GM18858 (cell line): ENCODE data around the gene FBXW11.

Experiments
- ATAC-seq: cut with Tn5 transposase; IDR thresholded peaks from one replicate; pipeline ENCODE4 v1.9.1; 2021; ENCODE audit not compliant: unreplicated experiment

The FBXW11 gene

GRCh38 chr5:171847026-171847425 is 159.4 kb downstream of the FBXW11 start:
- ATAC-seq, result no peak

- no peak for ATAC-seq
These were observed 160.1 kb downstream of the FBXW11 start for GRCh38 chr5:171846323-171846722.

- no peak for ATAC-seq
These were observed 160.6 kb downstream of the FBXW11 start for GRCh38 chr5:171845857-171846256.

GRCh38 chr5:171845040-171845630 is 161.3 kb downstream of the FBXW11 start:
- ATAC-seq, result no peak

GRCh38 chr5:171842777-171843328 is 163.6 kb downstream of the FBXW11 start:
- no peak for ATAC-seq

GRCh38 chr5:171841984-171842776 is 164.3 kb downstream of the FBXW11 start:
- ATAC-seq, result no peak

GRCh38 chr5:171840711-171841522 is 165.5 kb downstream of the FBXW11 start:
- no peak for ATAC-seq

- ATAC-seq, result no peak
These were observed 166.4 kb downstream of the FBXW11 start for GRCh38 chr5:171840066-171840465.

GRCh38 chr5:171839112-171839511 is 167.3 kb downstream of the FBXW11 start:
- no peak for ATAC-seq

- ATAC-seq, result no peak
These were observed 168.4 kb downstream of the FBXW11 start for GRCh38 chr5:171838066-171838465.

GRCh38 chr5:171837522-171837921 is 168.9 kb downstream of the FBXW11 start:
- ATAC-seq, result no peak

- ATAC-seq, result no peak
These were observed 171.4 kb downstream of the FBXW11 start for GRCh38 chr5:171835066-171835465.

GRCh38 chr5:171834461-171834860 is 172.0 kb downstream of the FBXW11 start:
- ATAC-seq, result no peak

GRCh38 chr5:171832775-171833174 is 173.7 kb downstream of the FBXW11 start:
- ATAC-seq, result no peak

- ATAC-seq, result no peak
These were observed 175.8 kb downstream of the FBXW11 start for GRCh38 chr5:171830686-171831085.

- ATAC-seq, result no peak
These were observed 179.3 kb downstream of the FBXW11 start for GRCh38 chr5:171827162-171827561.

- no peak for ATAC-seq
These were observed 180.3 kb downstream of the FBXW11 start for GRCh38 chr5:171826132-171826531.

- no peak for ATAC-seq
These were observed 181.4 kb downstream of the FBXW11 start for GRCh38 chr5:171825051-171825450.

GRCh38 chr5:171823269-171823668 is 183.2 kb downstream of the FBXW11 start:
- no peak for ATAC-seq

GRCh38 chr5:171821286-171821685 is 185.2 kb downstream of the FBXW11 start:
- no peak for ATAC-seq

- ATAC-seq, result no peak
These were observed 185.9 kb downstream of the FBXW11 start for GRCh38 chr5:171820561-171820960.
